DOHH2 (cell line): ENCODE data around the gene TSGA10.

Experiments
- EZH2phosphoT487 ChIP-seq: fragments of 200-600 bp; sonication (generic); IDR thresholded peaks from 2 replicates; pipeline ENCODE4 v1.6.1; 2017; ENCODE audit warnings: borderline replicate concordance, mild to moderate bottlenecking, antibody characterized with exemption, low read length, moderate library complexity, mixed read lengths
- TF ChIP-seq, protein P1 (sequence below): fragments of 200-600 bp; sonication (generic); IDR thresholded peaks from one replicate; pipeline ENCODE4 v1.5.1; 2014; ENCODE audit warnings: antibody characterized with exemption, mild to moderate bottlenecking, low read depth, low read length; ENCODE audit not compliant: poor library complexity, severe bottlenecking

DNA sequence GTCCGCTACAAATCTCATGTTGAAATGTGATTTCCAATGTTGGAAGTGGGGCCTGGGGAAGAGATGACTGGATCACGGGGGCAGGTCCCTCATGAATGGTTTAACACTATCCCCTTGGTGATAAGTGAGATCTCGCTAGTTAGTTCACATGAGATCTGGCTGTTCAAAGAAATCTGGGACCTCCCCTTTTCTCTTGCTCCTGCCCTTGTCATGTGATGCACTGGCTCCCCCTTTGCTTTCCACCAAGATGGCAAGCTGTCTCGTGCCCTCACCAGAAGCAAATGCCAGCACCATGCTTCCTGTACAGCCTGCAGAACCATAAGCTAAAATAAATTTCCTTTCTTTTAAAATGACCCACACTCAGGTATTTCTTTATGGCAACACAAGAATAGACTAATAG, 70.5 kb downstream of the TSGA10 start:
- TF ChIP-seq, protein P1, sequence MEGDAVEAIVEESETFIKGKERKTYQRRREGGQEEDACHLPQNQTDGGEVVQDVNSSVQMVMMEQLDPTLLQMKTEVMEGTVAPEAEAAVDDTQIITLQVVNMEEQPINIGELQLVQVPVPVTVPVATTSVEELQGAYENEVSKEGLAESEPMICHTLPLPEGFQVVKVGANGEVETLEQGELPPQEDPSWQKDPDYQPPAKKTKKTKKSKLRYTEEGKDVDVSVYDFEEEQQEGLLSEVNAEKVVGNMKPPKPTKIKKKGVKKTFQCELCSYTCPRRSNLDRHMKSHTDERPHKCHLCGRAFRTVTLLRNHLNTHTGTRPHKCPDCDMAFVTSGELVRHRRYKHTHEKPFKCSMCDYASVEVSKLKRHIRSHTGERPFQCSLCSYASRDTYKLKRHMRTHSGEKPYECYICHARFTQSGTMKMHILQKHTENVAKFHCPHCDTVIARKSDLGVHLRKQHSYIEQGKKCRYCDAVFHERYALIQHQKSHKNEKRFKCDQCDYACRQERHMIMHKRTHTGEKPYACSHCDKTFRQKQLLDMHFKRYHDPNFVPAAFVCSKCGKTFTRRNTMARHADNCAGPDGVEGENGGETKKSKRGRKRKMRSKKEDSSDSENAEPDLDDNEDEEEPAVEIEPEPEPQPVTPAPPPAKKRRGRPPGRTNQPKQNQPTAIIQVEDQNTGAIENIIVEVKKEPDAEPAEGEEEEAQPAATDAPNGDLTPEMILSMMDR, result no peak
- no peak for TF ChIP-seq EZH2phosphoT487
